Mucosa of rectum (tissue), 2 donors: ENCODE measurements around the gene CATSPERB.
"Not testable (repeated sequence)": the region's sequence is repeated elsewhere in the genome, so short reads cannot be mapped to it uniquely, and the experiment has no call there.

Source experiments
- H3K27ac ChIP-seq, 2 donors: one replicate each; pipeline ENCODE4 v1.7.0; 2013; ENCODE audit warnings: inconsistent platforms in 2 of 2, low read depth in 2 of 2, low read length in 2 of 2
- H3K27me3 ChIP-seq, 2 donors: one replicate each; pipeline ENCODE4 v1.7.0; 2013; ENCODE audit warnings: low read length in 2 of 2; ENCODE audit not compliant: control insufficient read depth in 2 of 2, insufficient read depth in 2 of 2
- H3K36me3 ChIP-seq, 2 donors: one replicate each; pipeline ENCODE4 v1.7.0; 2013; ENCODE audit warnings: low read length in 2 of 2; ENCODE audit not compliant: control insufficient read depth in 2 of 2, insufficient read depth in 2 of 2
- H3K4me1 ChIP-seq, 2 donors: one replicate each; pipeline ENCODE4 v1.7.0; 2013; ENCODE audit warnings: low read length in 2 of 2, mild to moderate bottlenecking in 1 of 2; ENCODE audit not compliant: control insufficient read depth in 2 of 2, insufficient read depth in 2 of 2
- H3K4me3 ChIP-seq, 2 donors: one replicate each; pipeline ENCODE4 v1.7.0; 2013; ENCODE audit warnings: low read length in 2 of 2
- H3K9ac ChIP-seq, 2 donors: one replicate each; pipeline ENCODE4 v1.7.0; 2013; ENCODE audit warnings: low read length in 2 of 2, low read depth in 1 of 2, mild to moderate bottlenecking in 1 of 2
- H3K9me3 ChIP-seq, 2 donors: one replicate each; pipeline ENCODE4 v1.7.0; 2013; ENCODE audit warnings: low read length in 2 of 2; ENCODE audit not compliant: control insufficient read depth in 2 of 2
- donor health status: healthy.
- donor health status: Normal muscosa, but diverticular disease.

Gene CATSPERB

DNA sequence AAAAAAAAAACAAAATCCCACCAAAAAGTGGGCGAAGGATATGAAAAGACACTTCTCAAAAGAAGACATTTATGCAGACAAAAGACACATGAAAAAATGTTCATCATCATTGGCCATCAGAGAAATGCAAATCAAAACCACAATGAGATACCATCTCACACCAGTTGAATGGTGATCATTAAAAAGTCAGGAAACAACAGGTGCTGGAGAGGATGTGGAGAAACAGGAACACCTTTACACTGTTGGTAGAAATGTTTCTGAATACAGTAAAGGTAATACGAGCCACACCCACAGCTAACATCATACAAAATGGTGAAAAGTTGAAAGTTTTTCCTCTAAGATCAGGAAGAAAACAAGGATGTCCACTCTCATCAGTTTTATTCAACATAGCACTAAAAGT, 8.0 kb upstream of the CATSPERB start:
- not testable (repeated sequence) for H3K9me3 ChIP-seq, H3K36me3 ChIP-seq, H3K9ac ChIP-seq, H3K4me3 ChIP-seq, H3K27ac ChIP-seq, H3K27me3 ChIP-seq
- H3K4me1 ChIP-seq: peaks cover 3 to 10% of the 10 kb centered on the region in 2 donors

DNA sequence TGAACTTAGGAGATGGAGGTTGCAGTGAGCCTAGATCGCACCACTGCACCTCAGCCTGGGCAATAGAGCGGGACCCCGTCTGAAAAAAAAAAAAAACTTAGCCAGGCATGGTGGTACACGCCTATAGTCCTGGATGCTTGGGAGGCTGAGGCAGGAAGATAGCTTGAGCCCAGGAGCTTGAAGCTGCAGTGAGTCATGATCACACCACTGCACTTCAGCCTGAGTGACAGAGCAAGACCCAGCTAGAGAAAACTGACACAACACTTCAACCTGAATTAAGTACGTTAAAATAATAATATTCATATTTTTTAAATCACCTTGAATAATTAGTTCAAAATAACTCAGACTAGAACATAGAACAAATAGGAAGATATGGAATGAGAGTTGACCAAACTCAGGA, 5.7 kb upstream of the CATSPERB start:
- Histone ChIP-seq H3K9me3 (no peaks in the 10 kb centered on the region), H3K36me3 (no peaks in the 10 kb centered on the region)

DNA sequence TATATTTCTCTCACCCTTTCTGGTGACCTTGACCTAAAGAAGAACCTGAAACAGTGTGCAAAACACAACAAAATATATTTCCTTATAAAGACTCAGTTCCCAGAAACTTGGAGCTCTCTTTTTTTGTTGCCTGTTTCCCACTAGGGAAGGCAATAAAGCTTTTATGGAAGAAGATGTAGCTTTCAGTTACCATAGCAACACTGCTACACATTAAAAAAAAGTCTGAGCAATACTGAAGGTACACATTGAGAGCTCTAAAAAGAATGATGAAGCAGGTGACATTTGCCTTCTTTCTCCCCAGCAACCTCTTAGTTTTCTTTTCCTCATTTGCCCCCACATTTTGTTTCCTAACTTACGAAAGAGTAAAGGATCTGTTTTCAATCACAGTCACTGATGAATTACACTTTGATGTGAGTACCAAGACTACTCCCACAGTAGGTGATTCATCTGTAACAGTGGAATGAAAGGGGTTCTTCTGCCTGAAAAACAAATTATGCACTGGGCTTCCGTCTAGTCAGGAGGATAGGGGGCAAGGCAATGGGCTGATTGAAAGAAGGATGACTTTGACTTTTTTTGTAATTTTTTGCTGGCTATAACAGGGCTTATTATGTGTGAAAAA, 1.1 kb upstream of the CATSPERB start:
- H3K27me3 ChIP-seq: no peaks in the 10 kb centered on the region
- no peak overlapping the region for H3K9ac ChIP-seq
- no peak overlapping the region for H3K27ac ChIP-seq
- H3K4me1 ChIP-seq: no peaks in the 10 kb centered on the region
- no peaks in the 10 kb centered on the region for H3K36me3 ChIP-seq
- no peak overlapping the region for H3K4me3 ChIP-seq
- no peaks in the 10 kb centered on the region for H3K9me3 ChIP-seq

More for the DNA sequence above, 5.7 kb upstream of the CATSPERB start:
- Histone ChIP-seq H3K27me3 (no peaks in the 10 kb centered on the region), H3K4me1 (no peaks in the 10 kb centered on the region), H3K27ac (no peak overlapping the region), H3K9ac (no peak overlapping the region), H3K4me3 (no peak overlapping the region)

DNA sequence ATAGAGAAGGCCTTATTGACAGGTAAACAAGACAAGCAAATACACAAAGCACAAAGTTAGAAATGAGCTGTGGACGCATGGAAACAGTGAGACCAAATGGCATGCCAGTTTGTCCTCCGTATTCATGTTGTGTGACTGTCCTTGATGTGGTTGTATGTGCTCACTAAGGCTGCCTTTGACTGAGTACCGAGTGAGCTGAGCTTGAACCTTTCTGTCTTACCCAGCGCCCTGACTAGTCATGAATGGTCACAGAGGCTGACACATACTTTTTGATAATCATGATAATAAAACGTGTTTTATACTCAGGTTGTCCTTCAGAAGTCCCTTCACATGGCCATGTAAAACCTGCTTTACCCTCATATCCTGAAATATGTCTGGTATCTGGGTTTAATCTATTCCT, 553 bp upstream of the CATSPERB start:
- H3K4me3 ChIP-seq: no peak overlapping the region
- no peak overlapping the region for H3K27ac ChIP-seq
- H3K9ac ChIP-seq: no peak overlapping the region
- H3K36me3 ChIP-seq: no peaks in the 10 kb centered on the region
- H3K4me1 ChIP-seq: no peaks in the 10 kb centered on the region
- H3K27me3 ChIP-seq: no peaks in the 10 kb centered on the region
- no peaks in the 10 kb centered on the region for H3K9me3 ChIP-seq

DNA sequence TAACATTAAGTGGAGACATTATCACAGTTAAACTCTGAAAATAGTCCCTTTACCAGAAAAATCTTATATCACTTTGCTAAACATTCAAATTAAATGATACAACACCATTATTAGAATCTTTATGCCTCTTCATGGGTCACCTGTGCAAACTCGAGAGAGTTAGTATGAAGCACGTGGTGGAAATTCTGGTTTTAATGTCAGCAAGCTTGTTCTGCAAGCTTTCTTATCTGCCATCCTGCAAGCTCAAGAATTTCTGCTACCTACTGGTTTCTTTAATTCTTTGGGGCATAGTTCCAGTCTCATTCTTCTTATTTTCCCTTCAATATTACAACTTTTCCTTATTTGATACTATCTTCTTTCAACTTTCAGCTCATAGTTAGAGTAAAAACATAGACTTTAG, 868 bp downstream of the CATSPERB start:
- Histone ChIP-seq H3K4me1 (no peaks in the 10 kb centered on the region), H3K27me3 (no peaks in the 10 kb centered on the region), H3K36me3 (no peaks in the 10 kb centered on the region), H3K9me3 (no peaks in the 10 kb centered on the region), H3K27ac (no peak overlapping the region), H3K4me3 (no peak overlapping the region), H3K9ac (no peak overlapping the region)

DNA sequence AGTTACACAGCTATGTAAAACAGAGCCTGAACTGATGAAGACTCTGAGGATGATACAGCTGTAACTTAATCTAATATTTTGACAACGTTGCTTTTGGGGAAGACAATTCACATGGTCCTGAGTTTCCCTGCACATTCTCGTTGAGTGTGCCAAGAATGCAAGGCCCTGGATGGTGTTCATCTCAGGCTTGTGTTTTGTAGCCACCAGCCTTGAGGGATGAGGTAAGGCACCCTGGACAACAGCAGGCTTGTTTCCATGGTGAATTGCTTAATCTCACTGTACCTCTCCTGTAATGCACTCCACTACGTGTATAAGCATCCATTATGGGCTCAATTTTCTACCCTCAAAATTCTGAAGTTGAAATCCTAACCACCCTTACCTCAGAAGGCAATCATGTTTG, 2.1 kb downstream of the CATSPERB start:
- Histone ChIP-seq H3K4me3 (no peak overlapping the region), H3K9me3 (no peaks in the 10 kb centered on the region), H3K4me1 (no peaks in the 10 kb centered on the region), H3K9ac (no peak overlapping the region), H3K36me3 (no peaks in the 10 kb centered on the region), H3K27me3 (no peaks in the 10 kb centered on the region), H3K27ac (no peak overlapping the region)

DNA sequence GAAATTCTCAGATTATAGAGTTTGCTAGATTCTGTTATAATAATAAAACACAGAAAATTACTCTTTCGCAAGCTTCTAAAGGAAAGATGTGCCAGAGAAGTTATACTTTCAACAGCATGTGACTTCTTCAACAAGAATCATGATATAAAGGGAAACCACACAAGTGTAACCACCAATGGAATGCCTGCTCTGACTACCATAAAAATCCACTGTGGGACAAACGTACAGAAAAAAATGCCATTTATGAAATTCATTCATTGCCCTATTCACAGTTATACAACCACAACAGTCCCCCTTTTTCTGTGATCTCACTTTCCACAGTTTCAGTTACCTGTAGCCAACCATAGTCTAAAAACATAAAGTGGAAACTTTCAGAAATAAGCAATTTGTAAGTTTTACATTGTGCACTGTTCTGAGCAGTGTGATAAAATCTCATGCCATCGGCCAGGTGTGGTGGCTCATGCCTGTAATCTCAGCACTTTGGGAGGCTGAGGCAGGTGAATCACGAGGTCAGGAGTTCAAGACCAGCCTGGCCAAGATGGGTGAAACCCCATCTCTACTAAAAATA, 3.2 kb downstream of the CATSPERB start:
- H3K27ac ChIP-seq: no peak overlapping the region
- H3K4me3 ChIP-seq: no peak overlapping the region
- H3K9me3 ChIP-seq: no peaks in the 10 kb centered on the region
- H3K36me3 ChIP-seq: no peaks in the 10 kb centered on the region
- no peaks in the 10 kb centered on the region for H3K4me1 ChIP-seq
- H3K9ac ChIP-seq: no peak overlapping the region
- no peaks in the 10 kb centered on the region for H3K27me3 ChIP-seq

DNA sequence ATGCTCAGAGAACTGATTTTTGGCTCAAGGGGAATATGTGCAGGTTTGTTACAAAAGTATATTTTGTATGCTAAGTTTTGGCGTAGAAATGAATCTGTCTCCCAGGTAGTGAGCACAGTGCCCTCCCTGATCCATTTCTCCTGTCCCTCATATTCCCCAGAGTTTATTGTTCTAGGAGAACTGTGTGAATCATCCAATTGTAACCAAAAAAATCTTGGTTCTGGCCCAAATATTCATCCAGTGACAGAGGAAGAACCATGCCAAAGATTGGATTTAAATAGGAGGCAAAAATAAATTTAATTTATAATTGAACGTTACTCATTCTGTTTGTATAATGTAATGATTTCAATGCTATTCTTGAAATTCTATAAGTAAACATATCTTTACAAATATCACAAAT, 4.8 kb downstream of the CATSPERB start:
- Histone ChIP-seq H3K9ac (no peak overlapping the region), H3K36me3 (no peaks in the 10 kb centered on the region), H3K27me3 (no peaks in the 10 kb centered on the region), H3K9me3 (no peaks in the 10 kb centered on the region), H3K27ac (no peak overlapping the region), H3K4me1 (no peaks in the 10 kb centered on the region), H3K4me3 (no peak overlapping the region)

DNA sequence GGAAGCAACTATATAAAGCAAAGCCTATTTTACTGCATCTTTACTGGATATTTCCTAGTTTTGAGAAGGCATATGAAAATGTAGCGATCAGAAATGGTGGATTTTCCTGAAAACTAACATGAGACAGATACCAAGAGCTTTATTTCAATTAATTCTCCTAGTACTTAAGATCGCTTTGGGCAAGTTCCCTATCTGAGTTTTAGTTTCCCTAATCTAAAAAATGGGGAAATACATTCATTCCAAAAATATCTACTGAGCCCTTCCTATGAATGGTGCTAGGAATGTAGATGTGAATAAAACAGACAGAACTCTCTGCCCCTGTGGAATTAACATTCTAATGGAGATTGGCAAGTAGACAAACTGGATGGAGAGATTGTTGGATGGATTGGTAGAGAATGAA, 8.4 kb downstream of the CATSPERB start:
- Histone ChIP-seq H3K36me3 (no peaks in the 10 kb centered on the region), H3K4me1 (no peaks in the 10 kb centered on the region), H3K4me3 (no peak overlapping the region), H3K27ac (no peak overlapping the region), H3K27me3 (no peaks in the 10 kb centered on the region), H3K9me3 (no peaks in the 10 kb centered on the region), H3K9ac (no peak overlapping the region)

DNA sequence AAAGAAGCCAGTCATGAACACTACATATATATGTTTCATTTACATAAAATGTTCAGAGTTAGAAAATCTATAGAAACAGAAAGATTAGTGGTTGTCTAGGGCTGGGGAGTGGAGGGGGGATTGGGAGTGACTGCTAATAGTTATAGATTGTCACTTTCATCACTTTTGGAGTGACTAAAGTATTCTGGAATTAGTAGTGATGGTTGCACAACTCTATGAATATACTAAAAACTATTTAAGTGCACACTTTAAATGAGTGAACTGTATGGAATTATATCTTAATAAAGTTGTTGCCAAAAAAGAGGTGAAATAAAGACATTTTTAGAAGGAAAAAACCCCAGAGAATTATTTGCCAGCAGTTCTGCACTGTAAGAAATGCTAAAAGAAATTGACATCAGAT, 9.5 kb downstream of the CATSPERB start:
- H3K9me3 ChIP-seq: no peaks in the 10 kb centered on the region
- H3K27ac ChIP-seq: no peak overlapping the region
- H3K4me3 ChIP-seq: no peak overlapping the region
- no peak overlapping the region for H3K9ac ChIP-seq
- H3K4me1 ChIP-seq: no peaks in the 10 kb centered on the region
- H3K36me3 ChIP-seq: no peaks in the 10 kb centered on the region
- H3K27me3 ChIP-seq: no peaks in the 10 kb centered on the region

DNA sequence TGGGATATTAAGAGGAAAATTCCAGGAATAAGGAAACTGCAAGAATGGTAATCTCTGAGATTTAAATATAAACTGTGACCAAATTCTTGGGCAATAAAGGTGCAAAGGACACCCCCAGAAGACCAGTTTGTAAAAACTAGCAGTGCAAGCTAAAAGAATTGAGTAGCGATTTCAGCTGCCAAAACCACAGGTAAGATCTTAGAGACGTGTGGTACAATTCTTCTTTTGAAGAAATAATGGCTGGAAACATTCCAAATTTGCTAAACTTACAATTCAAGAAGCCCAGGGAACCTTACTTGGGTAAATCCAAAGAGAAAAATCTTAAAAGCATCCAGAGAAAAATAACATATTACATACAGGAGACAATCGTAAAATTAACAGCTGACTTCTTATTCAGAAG, 12.0 kb downstream of the CATSPERB start:
- H3K36me3 ChIP-seq: no peaks in the 10 kb centered on the region
- H3K9ac ChIP-seq: no peak overlapping the region
- H3K4me1 ChIP-seq: no peaks in the 10 kb centered on the region
- H3K4me3 ChIP-seq: no peak overlapping the region
- no peaks in the 10 kb centered on the region for H3K9me3 ChIP-seq
- no peaks in the 10 kb centered on the region for H3K27me3 ChIP-seq
- no peak overlapping the region for H3K27ac ChIP-seq
